Lower leg skin (tissue), 3 donors: Measurements from ENCODE around the gene WDR54.

Experiments
- POLR2A ChIP-seq, 2 donors: fragments of 450-650 bp; IDR thresholded peaks; one replicate each; pipeline ENCODE4 v1.6.1; 2016 to 2017; ENCODE audit warnings: antibody characterized with exemption in 2 of 2, mild to moderate bottlenecking in 1 of 2, moderate library complexity in 1 of 2
- TF ChIP-seq, protein P1 (sequence below), 3 donors: fragments of 450-650 bp; IDR thresholded peaks; one replicate each; pipeline ENCODE4 v1.5.1; 2016; ENCODE audit warnings: antibody characterized with exemption in 3 of 3, mild to moderate bottlenecking in 3 of 3, moderate library complexity in 2 of 3

DNA sequence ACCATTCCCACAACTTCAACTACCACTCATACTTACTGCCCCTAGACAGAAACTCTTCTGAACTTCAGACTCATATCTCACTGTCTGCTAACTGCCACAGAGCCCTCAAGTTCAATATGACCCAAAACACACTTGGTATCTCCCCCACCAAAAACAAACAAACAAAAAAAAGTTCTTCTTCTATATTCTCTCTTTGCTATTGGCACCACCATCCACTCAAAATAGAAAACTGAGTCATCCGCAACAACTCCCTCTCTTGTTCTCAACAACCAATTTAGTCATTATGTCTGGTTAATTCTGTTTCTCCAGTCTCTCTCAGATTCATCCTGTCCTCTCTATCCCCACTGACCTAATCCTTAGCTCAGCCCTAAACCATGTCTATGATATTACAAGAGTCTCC lies 34.2 kb upstream of the WDR54 start:
- TF ChIP-seq, protein P1, sequence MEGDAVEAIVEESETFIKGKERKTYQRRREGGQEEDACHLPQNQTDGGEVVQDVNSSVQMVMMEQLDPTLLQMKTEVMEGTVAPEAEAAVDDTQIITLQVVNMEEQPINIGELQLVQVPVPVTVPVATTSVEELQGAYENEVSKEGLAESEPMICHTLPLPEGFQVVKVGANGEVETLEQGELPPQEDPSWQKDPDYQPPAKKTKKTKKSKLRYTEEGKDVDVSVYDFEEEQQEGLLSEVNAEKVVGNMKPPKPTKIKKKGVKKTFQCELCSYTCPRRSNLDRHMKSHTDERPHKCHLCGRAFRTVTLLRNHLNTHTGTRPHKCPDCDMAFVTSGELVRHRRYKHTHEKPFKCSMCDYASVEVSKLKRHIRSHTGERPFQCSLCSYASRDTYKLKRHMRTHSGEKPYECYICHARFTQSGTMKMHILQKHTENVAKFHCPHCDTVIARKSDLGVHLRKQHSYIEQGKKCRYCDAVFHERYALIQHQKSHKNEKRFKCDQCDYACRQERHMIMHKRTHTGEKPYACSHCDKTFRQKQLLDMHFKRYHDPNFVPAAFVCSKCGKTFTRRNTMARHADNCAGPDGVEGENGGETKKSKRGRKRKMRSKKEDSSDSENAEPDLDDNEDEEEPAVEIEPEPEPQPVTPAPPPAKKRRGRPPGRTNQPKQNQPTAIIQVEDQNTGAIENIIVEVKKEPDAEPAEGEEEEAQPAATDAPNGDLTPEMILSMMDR (IDR thresholded peaks at IDR 0.05) = no peak
- no peak for TF ChIP-seq POLR2A (IDR thresholded peaks at IDR 0.05)
